GM19025 (cell line): ENCODE results near the gene CABLES2.

Experiments
- ATAC-seq: cut with Tn5 transposase; IDR thresholded peaks from one replicate; pipeline ENCODE4 v1.9.1; 2021; ENCODE audit warnings: mild to moderate bottlenecking, low read depth, moderate library complexity; ENCODE audit not compliant: unreplicated experiment

The CABLES2 gene

DNA sequence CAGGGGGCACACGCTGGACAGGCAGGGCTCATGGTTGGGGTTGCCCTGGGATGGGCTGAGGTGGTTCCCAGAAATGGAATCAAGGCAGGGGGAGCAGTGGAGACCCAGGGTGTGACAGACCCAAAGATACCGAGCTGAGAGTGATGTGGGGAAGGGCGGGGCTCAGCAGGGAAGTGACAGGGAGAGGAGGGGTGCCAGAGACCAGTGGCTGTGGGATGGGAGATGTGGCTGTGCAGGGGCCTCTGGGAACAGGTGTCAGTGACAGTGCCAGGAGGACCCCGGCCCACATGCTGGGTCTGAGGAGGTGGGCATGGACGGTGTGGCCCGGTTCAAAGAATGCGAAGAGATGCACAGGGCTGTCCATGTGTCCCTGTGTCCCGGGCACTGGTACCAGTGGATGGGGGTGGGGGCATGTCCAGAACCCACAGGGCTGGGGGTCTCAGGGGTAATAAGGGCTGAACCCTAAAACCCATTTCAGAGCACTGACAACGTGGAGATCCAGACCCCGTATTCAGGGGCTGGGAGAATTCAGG is 1.0 kb downstream of the CABLES2 start:
- ATAC-seq: no peak

DNA sequence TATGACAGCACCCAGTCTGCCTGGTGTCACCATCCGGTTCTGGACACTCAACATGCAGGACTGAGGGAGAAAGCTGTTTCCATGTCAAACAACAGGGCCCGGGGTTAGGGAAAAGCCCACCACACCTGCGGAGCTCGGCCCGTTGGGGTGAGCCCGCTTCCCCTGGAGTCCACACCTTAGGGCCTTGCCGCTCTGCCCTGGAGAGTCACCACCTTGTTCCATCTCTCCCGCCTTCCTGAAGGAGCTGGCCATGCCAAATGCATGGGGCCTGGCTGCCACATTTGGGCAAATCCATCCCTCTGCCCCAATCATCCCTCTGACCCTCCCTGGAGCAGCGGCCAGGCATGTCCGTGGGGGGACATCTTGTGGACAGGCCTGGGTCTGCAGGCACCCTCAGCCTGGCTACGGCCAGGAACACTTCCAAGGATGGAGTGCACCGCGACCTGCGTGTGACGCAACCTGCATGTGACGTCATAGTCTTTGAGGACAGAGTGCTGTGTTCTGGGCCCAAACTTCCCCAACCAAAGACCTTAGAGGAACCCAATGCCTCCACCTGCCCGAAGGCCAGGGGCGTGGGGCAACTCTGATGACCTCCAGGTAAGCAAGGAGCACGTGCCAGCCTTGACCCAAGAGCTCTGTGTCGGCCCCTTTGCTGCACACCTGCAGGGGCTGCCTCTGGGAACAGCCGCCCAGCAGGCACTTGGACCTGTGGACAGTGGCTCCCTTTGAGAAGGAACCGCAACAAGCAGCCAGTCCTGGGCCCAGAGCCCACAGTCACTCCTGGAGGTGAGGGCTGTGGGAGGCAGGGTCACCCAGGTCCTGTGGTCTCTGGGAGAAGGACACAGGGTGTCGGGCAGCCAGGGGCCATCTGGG is 1.7 kb downstream of the CABLES2 start:
- ATAC-seq: no peak

DNA sequence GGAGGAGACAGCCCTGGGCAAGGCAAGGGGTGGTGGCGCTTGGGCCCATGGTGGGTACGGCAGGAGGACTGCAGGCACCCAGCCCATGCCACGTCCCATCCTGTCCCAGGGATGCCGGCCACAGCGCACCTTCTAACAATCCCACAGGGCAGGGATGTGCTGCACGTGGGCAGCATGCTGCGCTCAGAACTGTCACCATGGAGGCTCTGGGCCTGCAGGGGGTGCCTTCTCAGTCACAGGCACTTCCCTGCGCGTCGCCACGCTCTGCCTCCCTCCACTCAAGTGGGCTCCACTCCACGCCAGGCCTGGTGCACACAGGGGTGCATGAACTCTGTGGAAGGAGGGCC is 2.4 kb downstream of the CABLES2 start:
- ATAC-seq: no peak

DNA sequence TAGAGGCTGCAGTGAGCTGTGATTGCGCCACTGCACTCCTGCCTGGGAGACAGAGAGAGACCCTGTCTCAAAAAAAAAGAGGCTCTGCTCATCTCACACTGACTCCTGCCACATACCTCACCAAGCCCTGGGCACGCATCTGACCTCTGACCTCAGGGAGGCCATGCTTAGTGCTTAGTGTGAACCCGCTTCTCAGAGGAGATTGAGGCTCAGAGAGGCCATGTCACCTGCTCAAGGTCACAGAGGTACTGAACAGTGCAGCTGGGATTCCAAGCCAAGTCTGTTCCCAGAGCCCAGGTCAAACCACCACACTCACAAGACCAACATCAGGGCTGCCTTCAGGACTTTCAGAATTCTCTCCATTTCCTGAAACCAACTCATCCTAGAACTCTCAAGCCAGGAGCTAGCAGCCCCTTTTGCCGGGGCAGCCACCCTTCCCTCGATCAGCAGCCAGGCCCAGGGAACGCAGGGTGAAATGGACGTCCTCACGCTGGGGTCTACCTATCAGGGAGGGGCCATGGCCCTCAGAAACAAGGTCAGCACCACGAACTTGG is 2.9 kb downstream of the CABLES2 start:
- ATAC-seq: no peak

DNA sequence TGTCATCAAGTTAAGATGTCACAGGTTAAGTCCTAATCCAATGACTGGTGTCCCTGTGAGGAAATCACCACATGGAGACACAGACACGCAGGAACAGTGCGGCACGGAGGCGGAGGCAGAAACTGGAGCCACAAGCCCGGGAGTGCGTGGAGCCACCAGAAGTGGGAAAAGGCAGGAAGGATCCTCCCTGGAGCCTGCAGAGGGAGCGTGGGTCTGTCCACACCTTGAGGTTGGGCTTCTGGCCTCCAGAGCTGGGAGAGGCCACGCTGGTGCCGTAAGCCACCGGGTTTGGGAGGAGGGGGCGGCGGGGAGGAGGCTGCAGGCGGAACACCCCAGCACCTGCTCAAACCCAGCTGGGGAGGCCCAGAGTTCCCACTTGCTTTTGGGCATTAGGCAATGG is 3.8 kb downstream of the CABLES2 start:
- ATAC-seq: no peak

DNA sequence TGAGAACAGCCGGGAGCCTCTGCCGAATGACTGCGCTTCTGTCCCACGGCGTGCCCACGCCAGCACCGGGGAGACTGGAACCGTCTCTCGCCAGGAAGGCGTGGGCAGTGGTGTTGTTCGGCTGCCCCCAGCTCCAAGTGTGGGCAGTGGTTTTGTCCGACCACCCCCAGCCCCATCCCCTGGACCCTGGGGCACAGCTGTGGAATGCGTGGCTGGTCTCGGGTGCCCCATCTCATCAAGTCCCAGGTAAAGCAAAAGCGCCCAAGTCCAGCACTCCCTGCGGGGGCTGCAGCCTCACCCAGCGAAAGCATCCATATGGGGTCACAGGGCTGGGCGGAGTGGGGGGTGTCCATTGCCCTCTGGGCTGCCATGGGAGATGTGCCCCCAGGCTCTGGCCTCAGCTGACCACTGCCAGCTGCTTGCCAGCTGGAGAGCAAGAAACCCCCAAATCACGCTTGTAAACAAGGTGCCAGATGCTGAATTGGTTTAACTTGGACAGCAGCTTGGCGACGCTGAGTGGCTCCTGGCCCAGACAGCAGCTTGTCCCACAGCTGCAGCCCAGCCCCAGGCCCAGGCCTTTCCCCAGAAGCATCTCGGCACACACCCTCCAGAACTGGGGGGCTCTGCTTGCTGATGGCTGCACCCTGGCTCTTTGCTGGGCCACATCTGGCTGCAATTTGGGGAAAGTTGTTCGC is 4.5 kb downstream of the CABLES2 start:
- ATAC-seq: no peak

DNA sequence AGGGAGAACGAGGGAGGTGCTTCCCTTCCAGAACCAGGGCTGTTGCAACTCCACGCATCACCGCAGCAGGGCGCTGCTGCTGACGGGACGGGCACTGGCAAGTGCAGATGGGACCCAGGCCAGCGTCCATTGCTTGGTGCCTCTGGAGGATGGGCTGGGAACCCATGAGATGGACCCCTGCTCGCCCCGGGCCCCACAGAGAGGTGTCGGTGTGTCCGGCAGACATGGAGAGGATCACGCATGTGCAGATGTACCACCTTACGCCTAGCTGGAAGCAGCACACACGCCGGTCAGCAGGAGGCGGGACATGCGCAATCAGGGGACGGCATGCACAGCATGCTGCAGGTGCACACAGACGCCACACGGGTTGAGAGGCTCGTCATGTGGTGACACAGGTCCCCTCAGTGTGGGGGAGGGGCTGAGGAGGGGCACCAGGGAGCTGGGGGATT is 5.7 kb downstream of the CABLES2 start:
- no peak for ATAC-seq

DNA sequence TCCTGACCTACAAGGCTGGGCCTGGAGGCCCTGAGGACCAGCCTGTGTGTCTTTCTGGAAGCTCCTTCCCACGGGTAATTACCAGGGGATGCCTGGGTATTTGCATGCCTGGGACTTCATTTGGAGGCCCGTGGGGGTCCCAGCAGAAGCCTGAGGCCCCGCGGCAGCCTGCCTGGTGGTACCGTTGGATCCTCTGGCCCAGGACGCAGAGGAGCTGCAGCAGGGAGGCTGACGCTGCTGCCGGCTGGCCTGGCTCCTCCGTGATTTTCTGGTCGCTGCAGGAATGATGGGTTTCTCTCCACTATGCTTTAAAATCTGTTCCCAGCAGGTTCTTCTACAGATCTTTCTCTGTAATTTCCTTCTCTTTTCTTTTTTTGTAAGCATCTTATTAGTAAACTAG is 6.5 kb downstream of the CABLES2 start:
- ATAC-seq: no peak

DNA sequence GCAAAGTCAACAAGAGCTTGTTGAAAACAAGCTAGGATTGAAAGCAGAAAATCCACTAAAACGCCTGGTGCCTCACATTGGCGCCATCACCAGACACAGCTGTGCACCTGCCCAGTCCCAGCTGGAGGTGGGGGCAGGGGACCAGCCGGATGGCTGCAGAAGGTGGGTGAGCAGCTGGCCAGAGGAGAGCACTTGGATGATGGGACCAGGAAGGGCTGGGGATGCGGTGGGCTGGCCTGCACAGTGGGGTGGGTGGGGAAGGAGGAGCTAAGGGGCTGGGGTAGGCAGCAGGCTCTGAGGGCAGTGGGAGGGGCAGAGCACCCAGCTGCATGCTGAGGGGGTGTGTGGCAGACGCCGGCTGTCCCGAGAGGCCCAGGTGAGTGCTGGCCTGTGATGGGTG is 7.1 kb downstream of the CABLES2 start:
- ATAC-seq: no peak

DNA sequence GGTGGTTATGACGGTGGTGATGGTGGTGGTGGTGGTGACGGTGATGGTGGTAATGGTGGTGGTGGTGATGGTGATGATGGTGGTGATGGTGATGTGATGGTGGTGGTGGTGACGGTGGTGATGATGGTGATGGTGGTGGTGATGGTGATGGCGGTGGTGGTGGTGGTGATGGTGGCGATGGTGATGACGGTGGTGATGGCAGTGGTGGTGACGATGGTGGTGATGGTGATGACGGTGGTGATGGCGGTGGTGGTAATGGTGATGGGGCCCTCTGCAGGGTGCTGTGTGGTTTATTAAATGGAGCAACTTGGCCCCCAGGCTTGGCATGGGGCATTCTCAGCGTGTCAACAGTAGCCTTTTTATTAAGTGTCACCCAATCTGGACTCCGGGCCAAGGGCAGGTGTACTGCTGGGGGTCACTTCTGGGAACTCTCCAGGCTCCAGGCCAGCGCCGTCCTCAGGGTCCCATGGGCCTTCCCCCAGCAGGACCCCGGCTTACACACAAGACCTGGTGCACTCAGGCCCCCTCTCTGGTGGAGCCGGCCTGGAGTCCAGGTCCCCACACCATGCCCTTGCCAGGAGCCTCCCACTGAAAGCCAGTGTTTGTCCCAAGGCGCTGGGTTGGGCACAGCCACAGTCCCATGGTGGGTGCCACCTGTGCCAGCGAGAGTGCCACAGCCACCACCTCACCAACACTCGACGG is 8.8 kb downstream of the CABLES2 start:
- ATAC-seq: no peak

DNA sequence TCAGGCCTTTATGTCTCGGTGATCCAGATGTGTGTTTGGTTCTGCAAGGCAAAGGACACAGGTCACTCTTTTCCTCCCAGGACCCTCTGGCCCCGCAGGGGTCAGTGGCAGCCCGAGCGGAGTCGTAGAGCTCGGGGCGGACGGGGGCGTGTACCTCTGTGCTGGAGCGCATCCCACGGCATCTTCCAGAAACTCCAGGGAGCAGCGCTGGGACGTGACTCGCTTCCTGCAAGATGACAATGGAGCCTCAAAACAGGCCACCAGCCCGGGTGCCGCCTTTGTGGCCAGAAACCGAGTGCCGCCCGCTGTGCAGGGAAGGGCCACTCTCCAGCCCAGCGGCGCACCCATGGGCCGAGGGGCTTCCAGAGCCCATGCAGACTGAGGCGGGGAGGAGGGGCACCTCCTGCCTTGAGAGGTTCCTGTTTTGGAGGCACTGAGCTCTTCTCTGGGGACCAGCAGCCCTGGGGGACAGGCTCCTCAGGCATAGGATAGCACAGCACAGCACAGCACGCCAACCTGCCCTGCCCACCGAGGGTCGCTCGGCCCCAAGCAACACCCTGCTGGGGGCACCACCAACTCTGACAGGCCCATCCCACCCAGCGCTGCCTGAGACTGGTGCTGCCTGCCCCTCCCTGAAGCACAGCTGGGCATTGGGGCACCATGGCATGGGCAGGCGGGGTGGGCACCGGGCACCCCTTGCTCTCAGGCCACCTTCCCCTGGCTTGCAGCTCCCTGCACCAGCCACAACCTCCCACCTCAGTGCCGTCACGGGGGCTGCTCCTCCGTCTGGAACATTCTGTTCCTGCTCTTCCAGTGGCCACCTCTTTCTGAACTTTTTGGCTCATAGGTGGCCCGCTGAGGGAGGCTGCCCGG is 10.5 kb downstream of the CABLES2 start:
- no peak for ATAC-seq

DNA sequence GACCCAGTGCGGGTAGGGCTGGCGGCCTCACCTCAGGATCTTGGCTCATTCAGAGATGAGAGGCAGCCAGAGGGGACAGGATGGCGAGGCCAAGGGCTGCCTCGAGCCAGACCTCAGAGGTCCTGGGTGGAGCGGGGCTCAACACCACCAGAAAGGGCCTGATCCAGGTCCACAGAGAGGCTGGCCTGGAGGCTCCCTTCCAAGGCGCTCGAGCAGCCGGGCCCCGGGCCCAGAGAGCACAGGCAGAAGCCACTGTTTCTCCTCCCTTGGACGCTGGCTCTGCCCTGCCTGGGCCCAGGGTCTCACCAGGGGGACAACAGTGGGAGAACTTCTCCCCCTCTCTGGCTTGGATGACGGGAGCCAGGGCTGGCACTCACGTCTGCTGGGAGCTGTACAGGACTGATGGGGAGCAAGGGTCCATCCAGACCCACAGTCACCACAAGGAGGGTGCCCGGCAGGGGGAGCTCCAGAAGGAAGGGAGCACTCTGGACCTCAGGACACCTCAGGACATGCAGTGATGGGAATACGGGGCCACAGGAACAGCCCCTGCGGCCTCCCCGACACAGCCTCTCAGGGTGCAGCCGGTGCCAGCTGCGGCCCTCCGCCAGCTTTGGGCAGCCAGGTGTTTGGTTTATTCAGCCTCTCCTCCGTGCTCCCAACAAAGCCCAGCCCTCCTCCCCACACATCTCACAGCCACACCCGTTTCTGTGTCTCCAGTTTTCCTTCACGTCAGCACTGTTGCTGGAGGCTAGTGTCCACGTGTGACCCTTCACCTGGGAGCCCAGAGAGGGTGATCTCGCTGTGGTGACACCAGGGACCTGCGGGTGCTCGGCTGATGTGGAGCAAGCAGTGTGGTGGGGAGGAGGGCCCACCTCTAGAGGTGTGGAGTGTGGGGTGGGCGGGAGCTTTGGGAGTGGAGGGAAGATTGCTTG is 11.5 kb downstream of the CABLES2 start:
- ATAC-seq: no peak

DNA sequence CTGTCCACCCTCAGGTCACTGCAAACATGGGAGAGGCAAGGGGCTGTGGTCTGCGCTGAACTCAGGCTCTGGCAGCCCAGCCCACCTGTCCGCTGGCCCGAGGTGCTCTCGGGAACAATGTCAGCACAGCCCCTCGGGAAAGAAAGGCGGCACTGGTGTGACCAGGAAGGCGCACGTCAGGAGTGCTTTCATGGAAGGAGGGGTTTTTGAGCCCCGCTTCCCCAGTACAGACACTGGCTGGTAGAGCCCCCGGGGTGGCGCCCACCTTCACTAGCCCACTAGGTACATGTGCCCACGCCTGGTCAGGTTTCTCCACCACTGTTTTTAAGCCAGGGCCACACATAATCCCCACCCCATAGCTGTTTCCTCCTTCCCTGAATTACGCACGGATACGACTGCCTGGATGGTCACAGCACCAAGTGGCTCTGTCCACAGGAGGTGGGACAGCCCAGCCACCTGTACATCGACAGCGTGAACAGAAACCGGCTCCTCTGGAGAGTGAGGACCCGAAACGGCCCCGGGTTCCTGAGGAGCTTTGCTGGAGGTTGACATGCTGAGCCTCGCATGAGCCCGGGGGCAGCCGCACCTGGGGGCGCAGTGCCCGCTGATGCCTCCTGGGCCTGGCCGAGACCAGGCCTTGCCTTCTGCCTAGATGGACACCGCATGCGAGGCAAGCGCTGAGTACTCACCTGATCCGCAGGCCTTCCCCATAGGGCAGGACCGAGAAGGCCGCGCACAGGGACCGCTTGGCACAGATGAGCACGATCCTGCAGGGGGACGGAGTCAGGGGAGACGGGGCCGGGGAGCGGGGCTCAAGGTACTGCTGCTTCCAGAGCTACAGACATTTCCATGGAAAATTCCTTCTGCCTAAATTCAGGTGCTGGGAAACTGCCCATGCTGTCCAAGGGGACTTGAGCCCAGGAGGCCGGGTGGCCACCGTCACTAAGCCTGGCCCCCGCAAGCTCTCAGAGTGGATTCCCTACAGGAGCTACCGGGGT is 12.5 kb downstream of the CABLES2 start:
- no peak for ATAC-seq

DNA sequence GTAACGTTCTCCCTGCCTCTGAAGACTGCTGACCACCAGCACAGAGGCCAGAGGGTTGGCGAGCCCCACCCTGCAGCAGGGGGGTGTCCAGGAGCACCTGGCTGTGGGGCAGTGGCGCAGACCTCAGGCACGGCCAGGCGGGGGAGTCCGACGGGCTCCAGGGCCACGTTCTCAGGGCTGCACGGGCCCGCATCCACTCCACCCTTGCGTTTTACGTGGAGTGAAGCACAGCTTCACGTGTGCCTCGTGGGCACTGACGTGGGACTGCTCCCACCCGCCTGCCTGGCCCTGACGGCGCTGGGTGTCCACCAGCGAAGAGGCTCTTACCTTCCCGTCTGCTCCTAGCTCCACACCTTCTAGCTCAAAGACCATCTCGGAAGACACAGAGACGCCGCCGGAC is 13.3 kb downstream of the CABLES2 start:
- ATAC-seq: no peak

DNA sequence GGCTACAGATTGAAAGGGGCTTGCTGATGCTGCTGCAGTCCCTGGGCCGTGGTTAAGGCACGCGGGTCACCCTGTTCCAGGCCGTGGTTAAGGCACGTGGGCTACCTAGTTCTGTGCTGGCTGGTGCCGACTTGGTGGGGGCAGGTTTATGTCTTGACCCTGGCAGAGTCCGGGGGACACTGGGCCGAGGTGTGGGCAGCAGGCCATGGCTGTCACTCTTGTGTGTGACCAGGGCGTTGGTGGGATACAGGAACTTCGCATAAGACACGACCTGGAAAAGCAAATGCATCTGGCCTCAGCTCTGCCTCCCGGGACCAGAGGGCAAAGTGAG is 13.8 kb downstream of the CABLES2 start:
- no peak for ATAC-seq

DNA sequence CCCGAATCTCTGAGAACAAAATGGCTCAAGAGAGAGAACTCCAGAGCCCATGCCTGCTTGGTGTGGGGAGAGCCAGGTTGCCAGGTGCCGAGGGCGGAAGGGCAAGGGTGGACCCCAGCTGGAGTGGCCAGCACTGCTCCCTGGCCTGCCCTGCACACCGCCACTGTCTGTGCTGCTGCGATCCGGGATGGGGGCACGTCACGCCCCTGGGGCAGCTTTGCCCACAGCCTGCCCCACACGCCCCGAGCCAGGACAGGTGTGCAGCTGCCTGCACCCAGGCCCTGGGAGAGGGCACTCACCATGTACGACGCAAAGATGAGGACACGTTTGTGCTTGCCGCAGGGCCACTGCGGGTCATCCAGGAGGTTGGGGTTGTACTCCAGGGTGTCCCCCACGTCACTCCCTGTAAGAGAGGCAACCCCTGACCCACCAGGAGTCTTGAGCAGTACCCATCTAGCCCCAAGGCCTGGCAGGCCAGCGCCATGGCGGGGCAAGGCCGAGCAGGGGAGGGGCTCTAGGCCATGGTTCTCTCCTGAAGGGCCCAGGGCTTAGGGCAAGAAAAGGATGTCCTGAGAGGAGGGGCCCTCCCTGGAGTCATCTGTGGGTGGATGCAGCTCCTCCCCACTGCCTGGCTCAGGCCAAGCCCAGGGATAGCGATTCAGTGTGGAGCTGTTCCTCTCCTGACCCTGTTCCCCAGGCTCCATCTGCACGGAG is 14.3 kb downstream of the CABLES2 start:
- ATAC-seq: no peak

DNA sequence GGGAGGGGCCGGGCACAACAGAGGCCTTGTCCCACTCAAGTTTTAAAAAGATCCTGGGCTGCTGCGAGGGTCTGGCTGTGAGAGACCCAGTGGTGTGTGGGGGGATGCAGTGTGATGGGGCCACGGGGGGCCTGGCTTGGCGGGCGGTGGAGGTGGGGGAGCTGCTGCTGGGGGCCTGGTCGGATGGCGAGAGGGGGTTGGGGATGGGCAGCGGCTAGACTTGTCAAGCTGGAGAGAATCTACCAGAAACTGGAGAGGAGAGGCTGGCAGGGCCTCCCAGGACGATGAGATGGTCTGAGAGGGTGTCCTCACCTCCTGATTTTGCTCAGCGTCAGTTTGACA is 15.0 kb downstream of the CABLES2 start:
- no peak for ATAC-seq
